Raji (cell line): ENCODE results near the gene RAMACL.

Experiments used
- POLR2A ChIP-seq: IDR thresholded peaks from 2 replicates; pipeline ENCODE4 v1.6.1; 2011; ENCODE audit warnings: low read depth, low read length, control low read depth; ENCODE audit not compliant: insufficient read depth

RAMACL gene

GRCh38 chr6:166542580-166542912, 43.9 kb downstream of the RAMACL start:
- TF ChIP-seq POLR2A = no peak

- TF ChIP-seq POLR2A = no peak
These were observed 44.5 kb downstream of the RAMACL start for GRCh38 chr6:166541876-166542579.

- no peak for TF ChIP-seq POLR2A
These were observed 45.1 kb downstream of the RAMACL start for GRCh38 chr6:166541366-166541765.

- no peak for TF ChIP-seq POLR2A
These were observed 45.7 kb downstream of the RAMACL start for GRCh38 chr6:166540631-166541331.

GRCh38 chr6:166539543-166539942, 46.9 kb downstream of the RAMACL start:
- TF ChIP-seq POLR2A = no peak

- no peak for TF ChIP-seq POLR2A
These were observed 48.0 kb downstream of the RAMACL start for GRCh38 chr6:166538297-166539010.

- no peak for TF ChIP-seq POLR2A
These were observed 51.6 kb downstream of the RAMACL start for GRCh38 chr6:166534658-166535406.

- TF ChIP-seq POLR2A = no peak
These were observed 53.2 kb downstream of the RAMACL start for GRCh38 chr6:166533205-166533824.
